GM23338 (cell line): ENCODE results near the gene ZNF185. TPM values are rescaled to one million over a fixed set of nuclear protein-coding genes. Genes with fewer than 3 reads are reported as not detected.

Experiments
- ATAC-seq: fragments of 200-7000 bp; cut with Tn5 transposase; 3 replicates; pipeline ENCODE4 v1.9.1; 2020
- DNase-seq: peaks from one replicate; pipeline ENCODE4 v3.0.0-alpha.2; 2015; ENCODE audit warnings: low spot score
- H2AFZ ChIP-seq: fragments of 200-600 bp; sonication (generic); 2 replicates; pipeline ENCODE4 v1.8.0; 2016; ENCODE audit warnings: antibody characterized with exemption, mild to moderate bottlenecking, moderate library complexity
- H3F3A ChIP-seq: fragments of 200-600 bp; sonication (generic); replicated peaks from 2 replicates; pipeline ENCODE4 v1.8.0; 2017; ENCODE audit warnings: antibody characterized with exemption, mixed run types, low read depth
- H3K27ac ChIP-seq: fragments of 200-600 bp; sonication (generic); 2 replicates; pipeline ENCODE4 v1.6.1; 2016; ENCODE audit warnings: low read depth
- H3K27me3 ChIP-seq: fragments of 200-600 bp; sonication (generic); 2 replicates; pipeline ENCODE4 v1.8.0; 2016; ENCODE audit warnings: mild to moderate bottlenecking, mixed run types, moderate library complexity; ENCODE audit not compliant: insufficient read depth
- H3K36me3 ChIP-seq: fragments of 200-600 bp; sonication (generic); 2 replicates; pipeline ENCODE4 v1.8.0; 2016; ENCODE audit warnings: mild to moderate bottlenecking; ENCODE audit not compliant: insufficient read depth
- H3K4me1 ChIP-seq: fragments of 200-600 bp; sonication (generic); 2 replicates; pipeline ENCODE4 v1.8.0; 2016; ENCODE audit warnings: mild to moderate bottlenecking, moderate library complexity; ENCODE audit not compliant: insufficient read depth
- H3K4me2 ChIP-seq: fragments of 200-600 bp; sonication (generic); 2 replicates; pipeline ENCODE4 v1.7.1; 2017; ENCODE audit warnings: mixed run types
- H3K4me3 ChIP-seq: fragments of 200-600 bp; sonication (generic); 2 replicates; pipeline ENCODE4 v1.6.1; 2016; ENCODE audit warnings: mixed run types
- H3K79me2 ChIP-seq: fragments of 200-600 bp; sonication (generic); replicated peaks from 2 replicates; pipeline ENCODE4 v1.8.0; 2017; ENCODE audit warnings: mild to moderate bottlenecking; ENCODE audit not compliant: insufficient read depth
- H3K9me2 ChIP-seq: fragments of 200-600 bp; sonication (generic); 2 replicates; pipeline ENCODE4 v1.8.0; 2017; ENCODE audit not compliant: insufficient read depth
- H4K20me1 ChIP-seq: fragments of 200-600 bp; sonication (generic); replicated peaks from 2 replicates; pipeline ENCODE4 v1.8.0; 2017; ENCODE audit warnings: mild to moderate bottlenecking; ENCODE audit not compliant: insufficient read depth
- H3K27ac Mint-ChIP-seq: 2 replicates; pipeline ENCODE4 v1.8.0; 2020; ENCODE audit warnings: inconsistent platforms, mild to moderate bottlenecking, moderate library complexity, mixed read lengths
- H3K27me3 Mint-ChIP-seq: 3 replicates; pipeline ENCODE4 v1.8.0; 2022; ENCODE audit warnings: low read depth, mild to moderate bottlenecking, moderate library complexity, mixed read lengths, inconsistent platforms; ENCODE audit not compliant: insufficient read depth, poor library complexity
- H3K36me3 Mint-ChIP-seq: 3 replicates; pipeline ENCODE4 v1.8.0; 2021; ENCODE audit warnings: low read depth, mild to moderate bottlenecking, inconsistent platforms, moderate library complexity, mixed read lengths
- H3K4me1 Mint-ChIP-seq: 3 replicates; pipeline ENCODE4 v1.8.0; 2020; ENCODE audit warnings: mild to moderate bottlenecking, inconsistent platforms, mixed read lengths
- H3K4me3 Mint-ChIP-seq: 3 replicates; pipeline ENCODE4 v1.8.0; 2021; ENCODE audit warnings: moderate library complexity, mild to moderate bottlenecking, inconsistent platforms, mixed read lengths
- H3K9me3 Mint-ChIP-seq: 3 replicates; pipeline ENCODE4 v1.8.0; 2020; ENCODE audit warnings: moderate library complexity, mild to moderate bottlenecking, inconsistent platforms, mixed read lengths
- CREB1 ChIP-seq: fragments of 250-450 bp; sonication (Bioruptor Pico); IDR thresholded peaks from 2 replicates; pipeline ENCODE4 v1.5.0; 2020; ENCODE audit warnings: low read depth, mild to moderate bottlenecking, moderate library complexity
- ETS1 ChIP-seq: IDR thresholded peaks from 2 replicates; pipeline ENCODE4 v1.6.1; 2016; ENCODE audit warnings: antibody characterized with exemption
- EZH2phosphoT487 ChIP-seq: fragments of 200-600 bp; sonication (generic); IDR thresholded peaks from one replicate; pipeline ENCODE4 v1.8.1; 2018; ENCODE audit warnings: antibody characterized with exemption; ENCODE audit not compliant: unreplicated experiment
- STAT1 ChIP-seq: IDR thresholded peaks from one replicate; pipeline ENCODE4 v1.6.1; 2016; ENCODE audit warnings: antibody characterized with exemption; ENCODE audit not compliant: unreplicated experiment
- ZNF114 ChIP-seq: fragments of 250-450 bp; sonication (Bioruptor Pico); IDR thresholded peaks from 2 replicates; pipeline ENCODE4 v1.5.0; 2020; ENCODE audit warnings: mild to moderate bottlenecking, moderate library complexity
- ZNF331 ChIP-seq: fragments of 250-450 bp; sonication (Bioruptor Pico); IDR thresholded peaks from 2 replicates; pipeline ENCODE4 v1.5.0; 2020; ENCODE audit warnings: low read depth, mild to moderate bottlenecking, moderate library complexity
- polyA plus RNA-seq: library from polyadenylated mRNA; unstranded; fragments of >200 nt; fragmentation: Nextera tagmentation; extraction: Ambion mirVana; gene quantifications from 2 replicates; pipeline ENCODE4 v1.2.1, GENCODE V29; 2016
- total RNA-seq: library from RNA; depleted of rRNA; stranded (reverse); fragments of >200 nt; shearing (Covaris generic); gene quantifications from 2 replicates; pipeline ENCODE4 v1.2.3, GENCODE V29; 2014
- TF ChIP-seq, protein P1 (sequence below), 2 experiments: fragments of 200-600 bp in 1 of 2; sonication (generic) in 1 of 2; conservative IDR thresholded peaks; 2 replicates each; pipeline versions ENCODE4 v1.5.1 to v1.6.1; 2016 to 2017; ENCODE audit warnings: antibody characterized with exemption in 2 of 2, low read depth in 2 of 2, mild to moderate bottlenecking in 2 of 2, moderate library complexity in 1 of 2
- TF ChIP-seq, protein P2 (sequence below): IDR thresholded peaks from one replicate; pipeline ENCODE4 v1.6.1; 2018; ENCODE audit warnings: antibody characterized with exemption; ENCODE audit not compliant: unreplicated experiment

ZNF185 gene
- total and polyA plus RNA-seq, 2 experiments from 2014 or later = 2.9 to 7.8 TPM

DNA sequence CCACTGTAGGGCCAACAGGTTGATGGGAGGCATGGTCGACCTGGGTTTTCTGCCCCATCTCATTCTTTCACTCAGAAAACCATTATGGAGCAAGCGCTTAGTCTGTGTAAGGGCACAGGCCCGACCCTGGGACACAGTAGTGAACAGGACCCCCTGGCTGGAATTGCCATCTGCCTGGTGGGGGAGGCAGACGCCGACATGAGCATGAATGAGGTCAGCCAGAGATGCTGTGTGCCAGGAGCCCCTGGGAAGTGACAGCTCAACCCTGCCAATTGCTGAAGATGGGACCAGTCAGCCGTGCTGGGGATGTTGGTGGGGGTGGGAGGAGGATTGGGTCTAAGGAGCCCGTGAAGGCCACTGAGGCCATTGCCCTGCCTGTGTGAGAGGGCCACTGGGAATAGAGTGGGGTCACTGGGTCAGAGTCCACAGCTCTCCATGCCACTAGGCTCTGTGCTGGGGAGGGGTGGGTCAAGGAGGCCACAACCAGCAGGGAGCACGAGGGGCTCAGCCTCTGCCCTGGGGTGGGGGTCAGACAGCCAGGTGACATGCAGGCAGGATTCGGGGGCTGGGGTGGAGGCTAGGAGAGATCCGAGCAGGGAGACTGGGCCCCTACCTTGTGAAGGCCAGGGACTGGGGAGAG, 31.0 kb downstream of the ZNF185 start:
- Histone ChIP-seq H3K4me3 (no peak overlapping the region), H3K27me3 (no peaks in the 10 kb centered on the region), H2AFZ (no peak overlapping the region), H3K79me2 (no peaks in the 10 kb centered on the region), H3K9me2 (no peaks in the 10 kb centered on the region), H3F3A (no peaks in the 10 kb centered on the region), H3K4me2 (no peak overlapping the region), H4K20me1 (no peaks in the 10 kb centered on the region), H3K27ac (no peak overlapping the region), H3K4me1 (no peaks in the 10 kb centered on the region), H3K36me3 (no peaks in the 10 kb centered on the region)
- DNase-seq (no peak), ATAC-seq (no peak)
- peaks cover 6% of the 10 kb centered on the region for H3K27me3 Mint-ChIP-seq
- no peak overlapping the region for H3K4me3 Mint-ChIP-seq
- peaks cover 5% of the 10 kb centered on the region; the same call in 2 of the 3 replicates for H3K4me1 Mint-ChIP-seq
- no peaks in the 10 kb centered on the region for H3K36me3 Mint-ChIP-seq
- no peak overlapping the region for H3K27ac Mint-ChIP-seq
- TF ChIP-seq STAT1 (no peak), ZNF331 (CRISPR knock-in tag) (no peak), ZNF114 (no peak)
- TF ChIP-seq, protein P1, sequence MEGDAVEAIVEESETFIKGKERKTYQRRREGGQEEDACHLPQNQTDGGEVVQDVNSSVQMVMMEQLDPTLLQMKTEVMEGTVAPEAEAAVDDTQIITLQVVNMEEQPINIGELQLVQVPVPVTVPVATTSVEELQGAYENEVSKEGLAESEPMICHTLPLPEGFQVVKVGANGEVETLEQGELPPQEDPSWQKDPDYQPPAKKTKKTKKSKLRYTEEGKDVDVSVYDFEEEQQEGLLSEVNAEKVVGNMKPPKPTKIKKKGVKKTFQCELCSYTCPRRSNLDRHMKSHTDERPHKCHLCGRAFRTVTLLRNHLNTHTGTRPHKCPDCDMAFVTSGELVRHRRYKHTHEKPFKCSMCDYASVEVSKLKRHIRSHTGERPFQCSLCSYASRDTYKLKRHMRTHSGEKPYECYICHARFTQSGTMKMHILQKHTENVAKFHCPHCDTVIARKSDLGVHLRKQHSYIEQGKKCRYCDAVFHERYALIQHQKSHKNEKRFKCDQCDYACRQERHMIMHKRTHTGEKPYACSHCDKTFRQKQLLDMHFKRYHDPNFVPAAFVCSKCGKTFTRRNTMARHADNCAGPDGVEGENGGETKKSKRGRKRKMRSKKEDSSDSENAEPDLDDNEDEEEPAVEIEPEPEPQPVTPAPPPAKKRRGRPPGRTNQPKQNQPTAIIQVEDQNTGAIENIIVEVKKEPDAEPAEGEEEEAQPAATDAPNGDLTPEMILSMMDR (conservative IDR thresholded peaks at IDR 0.05; ENCODE audit: low read depth in 2 of 2) = no peak
- H3K9me3 Mint-ChIP-seq = no peaks in the 10 kb centered on the region; the same call in 2 of the 3 replicates

DNA sequence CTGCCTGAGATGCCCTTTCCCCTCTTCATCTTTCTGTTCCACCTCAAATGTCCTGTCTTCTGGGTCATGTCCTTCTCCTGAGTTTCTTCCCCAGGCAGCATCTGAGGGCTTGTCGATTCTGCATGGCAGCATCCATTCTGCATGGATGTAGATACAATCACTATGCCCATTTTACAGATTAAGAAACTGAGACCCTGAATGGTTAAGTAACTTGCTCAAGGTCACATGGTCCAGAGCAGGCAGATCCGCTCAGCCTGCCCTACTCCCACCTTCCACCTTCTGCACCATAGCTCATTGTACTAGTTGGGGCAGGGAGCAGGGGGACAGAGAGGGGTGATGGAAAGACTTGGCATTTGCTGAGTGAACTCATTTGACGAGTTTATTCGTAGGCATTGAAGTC, 32.0 kb downstream of the ZNF185 start:
- Histone ChIP-seq H3K27ac (no peak overlapping the region), H3K27me3 (no peaks in the 10 kb centered on the region), H3K4me1 (no peaks in the 10 kb centered on the region), H3K79me2 (no peaks in the 10 kb centered on the region), H3K9me2 (no peaks in the 10 kb centered on the region), H2AFZ (no peak overlapping the region), H3F3A (no peaks in the 10 kb centered on the region), H3K4me3 (no peak overlapping the region), H3K36me3 (no peaks in the 10 kb centered on the region), H4K20me1 (no peaks in the 10 kb centered on the region), H3K4me2 (no peak overlapping the region)
- Mint-ChIP-seq H3K36me3 (no peaks in the 10 kb centered on the region), H3K4me3 (no peak overlapping the region), H3K4me1 (peaks cover 5% of the 10 kb centered on the region; the same call in 2 of the 3 replicates), H3K27ac (no peak overlapping the region), H3K27me3 (peaks cover 6% of the 10 kb centered on the region), H3K9me3 (no peaks in the 10 kb centered on the region; the same call in 2 of the 3 replicates)
- ATAC-seq = no peak
- DNase-seq = no peak
- TF ChIP-seq ZNF331 (CRISPR knock-in tag) = no peak
- TF ChIP-seq, protein P2, sequence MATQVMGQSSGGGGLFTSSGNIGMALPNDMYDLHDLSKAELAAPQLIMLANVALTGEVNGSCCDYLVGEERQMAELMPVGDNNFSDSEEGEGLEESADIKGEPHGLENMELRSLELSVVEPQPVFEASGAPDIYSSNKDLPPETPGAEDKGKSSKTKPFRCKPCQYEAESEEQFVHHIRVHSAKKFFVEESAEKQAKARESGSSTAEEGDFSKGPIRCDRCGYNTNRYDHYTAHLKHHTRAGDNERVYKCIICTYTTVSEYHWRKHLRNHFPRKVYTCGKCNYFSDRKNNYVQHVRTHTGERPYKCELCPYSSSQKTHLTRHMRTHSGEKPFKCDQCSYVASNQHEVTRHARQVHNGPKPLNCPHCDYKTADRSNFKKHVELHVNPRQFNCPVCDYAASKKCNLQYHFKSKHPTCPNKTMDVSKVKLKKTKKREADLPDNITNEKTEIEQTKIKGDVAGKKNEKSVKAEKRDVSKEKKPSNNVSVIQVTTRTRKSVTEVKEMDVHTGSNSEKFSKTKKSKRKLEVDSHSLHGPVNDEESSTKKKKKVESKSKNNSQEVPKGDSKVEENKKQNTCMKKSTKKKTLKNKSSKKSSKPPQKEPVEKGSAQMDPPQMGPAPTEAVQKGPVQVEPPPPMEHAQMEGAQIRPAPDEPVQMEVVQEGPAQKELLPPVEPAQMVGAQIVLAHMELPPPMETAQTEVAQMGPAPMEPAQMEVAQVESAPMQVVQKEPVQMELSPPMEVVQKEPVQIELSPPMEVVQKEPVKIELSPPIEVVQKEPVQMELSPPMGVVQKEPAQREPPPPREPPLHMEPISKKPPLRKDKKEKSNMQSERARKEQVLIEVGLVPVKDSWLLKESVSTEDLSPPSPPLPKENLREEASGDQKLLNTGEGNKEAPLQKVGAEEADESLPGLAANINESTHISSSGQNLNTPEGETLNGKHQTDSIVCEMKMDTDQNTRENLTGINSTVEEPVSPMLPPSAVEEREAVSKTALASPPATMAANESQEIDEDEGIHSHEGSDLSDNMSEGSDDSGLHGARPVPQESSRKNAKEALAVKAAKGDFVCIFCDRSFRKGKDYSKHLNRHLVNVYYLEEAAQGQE = no peak
- TF ChIP-seq, protein P1 (conservative IDR thresholded peaks at IDR 0.05; ENCODE audit: low read depth in 2 of 2) = no peak
- no peak for TF ChIP-seq ZNF114
- TF ChIP-seq ETS1 = no peak
- TF ChIP-seq STAT1 = no peak
- TF ChIP-seq EZH2phosphoT487 = no peak
- no peak for TF ChIP-seq CREB1 (CRISPR knock-in tag)
